Fibroblast of the conjunctiva (primary cell): ENCODE measurements around the gene SYNM.

ENCODE experiments used
- DNase-seq: peaks from one replicate; pipeline ENCODE4 v3.0.0-alpha.2; 2010; ENCODE audit warnings: low read depth

The SYNM gene

DNA sequence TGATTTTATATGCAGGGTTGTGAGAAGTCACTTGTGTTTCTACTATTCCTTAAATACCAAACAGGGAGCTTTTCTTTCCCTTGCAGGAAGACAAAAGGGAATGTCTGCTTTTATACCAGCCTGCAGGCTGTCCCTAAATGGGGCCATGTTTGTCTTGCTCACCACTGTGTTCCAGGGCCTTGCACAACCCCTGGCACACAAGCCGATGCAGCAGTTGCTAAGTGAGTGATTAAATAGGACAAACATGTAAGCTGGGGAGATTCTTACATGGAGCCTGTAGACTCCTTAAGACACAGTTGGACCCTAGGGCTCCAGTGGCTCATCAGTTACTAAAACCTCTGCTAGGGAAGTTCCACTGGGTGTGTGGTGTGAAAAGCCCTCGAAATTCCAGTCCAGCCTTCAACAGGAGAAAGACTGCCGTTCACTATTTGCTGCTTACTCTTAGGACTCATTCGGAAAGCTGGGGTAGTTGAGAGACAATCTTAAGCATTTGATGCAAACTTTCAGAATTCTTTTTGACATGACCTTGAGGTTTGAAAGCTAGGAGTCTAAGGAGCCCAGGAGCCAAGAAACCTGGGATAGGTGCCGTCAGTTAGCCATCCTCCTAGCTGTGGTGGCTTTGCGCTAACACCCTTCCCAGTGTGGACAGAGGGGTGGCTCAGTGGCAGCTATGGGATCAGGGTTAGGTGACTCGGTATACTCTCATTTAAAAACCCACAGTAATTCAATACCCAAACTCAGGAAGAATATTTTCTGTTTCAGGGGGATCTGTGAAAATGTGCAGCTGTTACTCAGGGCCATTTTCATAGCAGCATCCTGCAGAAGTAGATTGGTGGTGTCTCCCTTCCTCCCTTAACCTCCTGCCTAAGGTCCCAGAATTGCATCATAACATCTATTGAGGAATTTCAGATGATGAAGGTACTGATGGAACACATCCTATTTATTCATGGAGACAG is 39.1 kb downstream of the SYNM start:
- peak; percentile 57 for DNase-seq

DNA sequence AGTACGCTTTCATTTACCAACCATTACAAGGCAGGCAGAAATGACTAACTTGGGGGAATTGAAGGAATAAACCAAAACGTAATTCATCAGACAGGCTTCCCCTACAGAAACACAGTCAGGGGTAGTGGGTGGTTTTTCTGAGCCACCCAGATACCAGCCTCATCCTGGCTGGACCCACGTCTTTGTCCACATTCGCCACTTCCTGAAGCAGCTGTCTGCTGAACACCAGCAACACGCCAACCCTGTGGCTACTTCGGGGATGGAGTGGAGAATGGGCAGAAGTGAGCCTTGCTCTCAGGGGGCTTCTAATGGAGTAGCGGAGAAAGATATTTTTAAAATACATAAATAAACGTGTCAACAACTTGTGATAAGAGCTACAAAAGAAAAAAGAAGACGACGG is 40.1 kb downstream of the SYNM start:
- no peak for DNase-seq

DNA sequence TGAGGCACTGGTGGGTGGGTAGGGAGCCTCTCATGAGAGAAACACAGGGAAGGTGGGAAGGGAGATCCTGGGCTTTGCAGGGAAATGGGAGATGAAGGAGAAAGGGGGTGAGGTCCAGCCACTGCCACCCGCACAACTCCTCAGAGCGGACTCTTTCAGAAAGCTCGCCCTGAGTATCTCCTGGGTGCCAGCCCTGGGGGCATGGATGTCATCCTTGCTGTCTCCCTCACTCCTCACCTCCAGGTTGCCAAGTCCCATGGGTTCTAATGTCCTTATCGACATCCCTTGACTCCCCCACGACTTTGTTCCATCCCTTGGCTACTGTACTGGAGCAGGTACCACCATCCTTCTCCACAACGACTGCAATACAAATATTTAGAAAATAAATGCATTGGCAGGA is 40.9 kb downstream of the SYNM start:
- DNase-seq, result no peak

DNA sequence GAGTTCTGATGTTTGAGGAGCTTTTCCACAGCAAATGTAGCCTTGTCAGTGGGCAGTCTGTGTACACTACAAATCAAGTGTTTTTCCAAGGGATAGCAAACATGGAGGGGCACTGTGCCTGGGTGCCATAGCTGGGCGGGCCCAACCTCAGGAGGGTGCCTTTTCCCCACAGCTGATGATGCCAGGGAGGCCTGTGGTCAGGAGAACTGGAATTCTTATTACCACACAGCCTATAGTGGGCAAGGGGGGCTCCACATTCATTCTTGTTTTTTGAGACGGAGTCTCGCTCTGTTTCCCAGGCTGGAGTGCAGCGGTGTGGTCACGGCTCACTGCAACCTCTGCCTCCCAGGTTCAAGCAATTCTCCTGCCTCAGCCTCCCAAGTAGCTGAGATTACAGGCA is 41.8 kb downstream of the SYNM start:
- no peak for DNase-seq

DNA sequence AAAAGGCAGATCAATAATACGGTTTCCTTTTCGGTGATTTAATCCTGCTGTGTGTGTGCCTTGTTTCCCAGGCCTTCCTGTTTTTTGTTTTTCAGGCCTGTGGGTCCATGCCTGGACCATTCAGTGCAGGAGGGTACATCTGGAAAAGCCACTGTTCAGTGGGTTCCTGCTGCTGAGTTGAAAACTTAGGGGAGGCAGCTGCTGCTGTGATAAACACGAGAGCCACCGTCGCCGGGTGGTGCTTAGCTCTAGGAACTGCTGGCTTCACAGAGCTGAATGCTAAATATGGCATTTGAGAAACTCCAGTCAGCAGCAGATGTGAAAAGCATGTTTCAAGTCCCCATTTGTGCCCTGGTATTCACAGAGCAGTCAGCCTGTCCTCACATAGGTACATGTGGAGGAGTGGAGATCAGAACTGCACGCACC is 44.0 kb downstream of the SYNM start:
- no peak for DNase-seq

DNA sequence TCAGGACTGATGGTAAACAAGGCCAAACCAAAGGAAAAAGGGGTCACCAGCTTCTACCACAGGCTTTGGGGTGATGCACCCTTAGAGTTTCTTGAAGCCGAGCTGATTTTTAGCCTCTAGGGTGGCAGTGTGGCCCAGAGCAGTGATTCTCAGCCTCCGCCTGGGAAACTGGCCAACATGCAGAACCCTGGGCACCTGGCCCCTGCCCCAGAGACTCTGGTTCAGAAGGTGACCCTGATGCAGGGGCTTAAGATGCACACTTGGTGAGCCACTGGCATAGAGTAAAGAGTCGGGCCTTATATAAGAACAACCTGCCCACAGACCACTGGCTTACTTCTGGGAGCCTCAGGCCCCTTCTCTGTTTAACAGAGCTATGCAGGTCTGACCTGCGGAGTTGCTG is 44.5 kb downstream of the SYNM start:
- DNase-seq, result no peak

DNA sequence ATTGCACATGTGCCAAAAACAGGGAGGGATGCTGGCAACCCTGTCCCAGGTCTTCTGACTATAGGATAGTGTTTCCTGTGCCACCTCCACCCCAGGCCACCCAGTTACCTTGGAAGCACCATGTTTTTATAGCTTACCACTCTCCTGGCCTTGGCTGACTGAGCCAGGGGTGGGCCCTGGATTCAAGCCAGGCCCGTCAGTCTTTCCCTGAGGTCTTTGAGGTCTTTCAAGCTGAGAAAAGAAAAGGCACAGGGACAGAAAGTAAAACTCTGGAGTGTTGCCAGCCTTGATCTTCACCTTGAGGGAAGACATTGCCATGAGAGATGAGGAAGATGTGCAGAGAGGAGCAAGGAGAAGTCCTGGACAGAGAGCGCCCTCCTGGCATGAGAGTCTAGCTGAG is 46.3 kb downstream of the SYNM start:
- DNase-seq, result no peak

DNA sequence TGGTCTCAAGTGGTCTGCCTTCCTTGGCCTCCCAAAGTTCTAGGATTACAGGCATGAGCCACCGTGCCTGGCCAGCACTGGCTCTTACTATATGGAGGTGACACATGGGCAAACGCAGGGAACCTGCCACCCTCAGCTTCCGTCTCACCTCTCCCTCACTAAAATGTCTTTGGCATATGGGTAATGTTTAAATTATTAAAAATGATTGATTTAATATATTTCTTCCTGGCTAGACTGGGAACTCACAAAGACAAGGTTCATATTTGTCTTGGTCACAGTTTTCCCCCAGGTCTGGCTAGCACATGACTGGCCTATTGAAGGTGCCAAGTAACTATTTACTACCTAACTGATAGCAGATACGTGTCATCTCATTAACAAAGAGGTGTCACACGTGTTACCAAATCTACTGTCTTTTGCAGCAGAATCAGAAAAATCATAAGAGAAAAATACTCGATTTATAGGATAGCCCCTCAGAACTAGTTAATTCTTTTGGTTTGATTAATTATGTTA is 48.2 kb downstream of the SYNM start:
- DNase-seq, result no peak

DNA sequence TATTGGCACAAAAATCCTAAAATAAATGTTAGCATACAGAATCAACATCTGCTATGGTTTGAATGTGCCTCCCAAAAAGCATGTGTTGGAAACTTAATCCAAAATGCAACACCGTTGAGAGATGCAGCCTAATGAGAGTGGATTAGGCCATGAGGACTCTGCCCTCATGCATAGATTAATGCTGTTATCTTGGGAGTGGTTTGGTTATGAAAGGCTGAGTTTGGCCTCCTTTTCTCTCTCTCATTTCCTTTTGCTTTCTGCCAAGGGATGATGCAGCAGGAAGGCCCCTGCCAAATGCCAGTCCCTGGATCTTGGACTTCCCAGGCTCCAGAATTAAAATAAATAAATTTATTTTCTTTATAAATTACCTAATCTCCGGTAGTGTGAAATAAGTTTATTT is 49.4 kb downstream of the SYNM start:
- no peak for DNase-seq

DNA sequence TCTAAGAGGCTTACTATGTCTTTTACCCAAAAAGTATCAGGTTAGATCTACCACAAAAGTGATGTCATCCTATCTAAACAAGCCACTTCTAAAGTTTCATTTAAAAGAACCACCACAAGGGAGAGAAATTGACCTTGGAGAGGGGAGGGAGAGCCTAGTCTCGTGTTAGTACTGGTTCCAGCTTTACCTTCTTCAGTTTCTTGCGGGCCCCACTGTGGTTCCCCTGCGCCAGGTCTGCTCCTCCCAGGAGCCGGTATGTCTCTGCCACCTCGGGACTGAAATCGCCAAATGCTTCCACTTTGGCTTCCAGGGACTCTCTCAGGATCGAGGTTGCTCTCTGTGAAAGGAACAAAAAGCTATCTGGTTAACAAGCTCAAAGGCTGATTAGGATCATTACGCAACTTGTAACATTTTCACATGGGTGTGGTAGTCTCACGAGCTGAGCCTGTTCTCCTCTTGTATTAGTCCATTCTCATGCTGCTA is 51.1 kb downstream of the SYNM start:
- no peak for DNase-seq

DNA sequence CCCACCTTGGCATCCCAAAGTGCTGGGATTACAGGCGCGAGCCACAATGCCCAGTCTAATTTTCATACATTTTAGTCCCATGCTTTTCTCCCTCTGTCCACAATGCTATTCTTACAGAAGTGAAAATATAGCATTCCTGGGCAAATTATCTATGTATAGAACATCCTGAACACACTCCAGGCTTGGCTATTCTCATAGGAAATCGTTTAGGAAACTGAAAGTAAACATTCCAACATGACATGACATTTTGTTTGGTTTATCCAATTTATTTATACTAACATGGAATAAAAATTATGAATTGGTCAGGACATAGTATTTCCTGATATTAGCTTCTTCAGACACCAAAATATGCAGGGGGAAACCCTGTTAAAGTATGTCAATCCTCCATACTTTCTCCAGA is 52.6 kb downstream of the SYNM start:
- DNase-seq, result no peak

DNA sequence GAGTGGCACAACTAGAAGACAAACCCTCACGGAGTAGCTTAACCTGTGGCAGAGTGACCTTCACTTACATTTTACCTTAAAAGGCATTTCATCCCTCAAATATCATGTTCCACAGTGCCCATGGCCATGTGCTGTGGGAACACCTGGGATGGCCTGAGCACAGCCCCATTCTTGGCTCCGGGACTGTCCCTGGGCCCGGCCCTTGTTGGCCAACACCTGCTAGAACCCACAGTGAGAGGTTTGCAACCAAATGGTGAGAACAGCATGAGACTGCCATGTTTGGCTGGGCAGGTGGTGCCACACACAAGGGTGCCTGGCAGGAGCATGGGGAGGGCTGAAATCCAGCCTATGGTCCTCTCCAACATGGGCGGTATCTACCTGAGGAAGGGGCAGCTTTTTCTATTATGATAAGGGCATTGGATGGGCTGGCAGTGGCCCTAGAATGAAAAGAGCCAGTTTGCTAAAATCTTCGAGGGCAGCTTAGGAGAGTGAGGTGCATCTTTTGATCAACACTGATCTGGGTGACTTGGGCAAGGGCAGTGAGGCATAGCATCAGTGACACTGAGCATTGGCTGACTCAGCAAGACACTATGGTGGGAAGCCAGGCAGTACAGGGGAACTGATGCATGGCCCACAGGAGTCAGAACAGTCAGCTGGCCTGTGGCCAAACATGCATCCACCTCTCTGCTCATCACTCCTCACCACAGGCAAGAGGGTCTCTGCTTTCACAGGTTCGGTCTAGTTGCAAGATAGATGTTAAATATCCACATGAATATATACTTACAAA is 53.9 kb downstream of the SYNM start:
- no peak for DNase-seq

DNA sequence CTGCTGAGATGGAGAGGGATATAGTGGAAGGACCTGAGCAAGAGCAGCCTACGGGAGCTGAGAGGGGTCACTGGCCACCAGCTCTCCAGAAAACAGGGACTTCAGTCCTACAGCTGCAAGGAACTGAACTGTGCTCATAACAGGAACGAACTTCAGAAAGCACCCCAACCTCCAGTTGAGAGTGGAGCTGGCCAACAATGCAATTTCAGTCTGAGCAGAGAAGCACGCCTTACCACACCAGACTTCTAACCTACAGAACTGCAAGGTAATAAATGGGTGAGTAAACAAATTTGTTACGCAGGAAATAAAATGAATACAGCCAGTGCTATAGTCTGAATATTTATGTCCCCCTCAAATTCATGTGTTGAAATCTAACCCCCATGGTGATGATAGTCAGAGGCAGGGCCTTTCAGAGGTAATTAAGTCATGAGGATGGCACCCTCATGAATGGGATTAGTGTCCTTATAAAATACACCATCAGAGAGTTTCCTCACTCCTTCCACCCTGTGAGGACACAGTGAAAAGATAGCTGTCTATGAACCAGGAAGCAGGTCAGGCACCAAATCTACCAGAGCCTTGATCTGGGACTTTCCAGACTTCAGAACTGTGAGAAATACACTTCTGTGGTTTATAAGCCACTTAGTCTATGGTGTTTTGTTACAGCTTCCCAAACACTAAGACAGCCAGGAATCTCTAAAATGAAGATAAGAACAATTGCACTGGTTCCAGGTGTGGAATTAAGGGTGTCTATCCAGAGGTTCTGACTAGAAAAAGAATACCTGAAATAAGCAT is 58.6 kb downstream of the SYNM start:
- DNase-seq, result no peak

DNA sequence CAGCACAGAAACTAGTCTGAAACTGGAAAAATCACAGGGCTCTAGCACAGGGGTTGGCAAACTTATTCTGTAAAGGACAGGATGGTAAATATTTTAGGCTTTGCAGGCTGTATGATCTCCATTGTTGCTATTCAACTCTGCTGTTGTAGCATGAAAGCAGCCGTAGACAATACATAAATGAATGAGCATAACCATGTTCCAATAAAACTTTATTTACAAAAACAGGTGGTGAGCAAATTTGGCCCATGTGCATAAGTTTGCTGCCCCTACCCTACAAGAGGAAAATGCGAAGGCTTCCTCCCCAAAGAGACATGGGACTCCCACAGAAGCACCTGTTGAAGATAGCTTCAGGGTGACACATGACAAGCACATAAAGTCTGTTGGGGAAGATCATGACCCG is 59.2 kb downstream of the SYNM start:
- no peak for DNase-seq

DNA sequence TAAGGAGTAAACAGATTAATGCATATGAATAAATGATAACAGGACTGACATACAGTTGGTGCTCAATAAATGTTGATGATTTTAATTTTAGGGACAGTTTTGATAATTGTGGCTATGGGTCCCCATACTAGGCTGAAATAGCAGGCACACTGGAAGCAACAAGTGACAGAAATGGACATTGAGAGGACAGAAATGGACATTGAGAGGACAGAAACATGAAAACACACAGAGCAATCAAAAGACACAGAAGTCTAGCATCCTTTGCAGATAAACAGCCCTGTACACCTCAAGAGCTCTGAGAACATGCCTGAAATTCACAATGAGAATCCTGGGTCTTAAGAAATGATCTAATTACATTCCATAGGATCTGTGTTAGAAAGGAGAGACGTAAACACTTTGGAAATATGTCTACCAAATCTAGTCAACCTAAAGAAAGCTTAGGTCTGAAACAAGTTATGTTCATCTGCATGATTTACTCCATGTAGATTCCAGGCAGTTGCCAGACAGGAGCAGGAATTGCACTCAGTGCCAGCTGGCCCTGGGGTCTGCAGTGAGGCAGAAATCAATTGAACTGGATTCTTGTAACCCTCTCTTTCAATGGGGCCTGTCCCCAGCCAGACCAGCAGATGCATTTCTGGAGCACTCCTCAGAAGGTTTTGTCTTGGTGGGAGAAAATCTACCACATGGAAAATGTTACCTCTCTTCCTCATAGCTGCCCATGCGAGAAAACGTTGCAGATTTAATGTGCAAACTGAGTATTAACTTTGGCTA is 60.3 kb downstream of the SYNM start:
- no peak for DNase-seq

DNA sequence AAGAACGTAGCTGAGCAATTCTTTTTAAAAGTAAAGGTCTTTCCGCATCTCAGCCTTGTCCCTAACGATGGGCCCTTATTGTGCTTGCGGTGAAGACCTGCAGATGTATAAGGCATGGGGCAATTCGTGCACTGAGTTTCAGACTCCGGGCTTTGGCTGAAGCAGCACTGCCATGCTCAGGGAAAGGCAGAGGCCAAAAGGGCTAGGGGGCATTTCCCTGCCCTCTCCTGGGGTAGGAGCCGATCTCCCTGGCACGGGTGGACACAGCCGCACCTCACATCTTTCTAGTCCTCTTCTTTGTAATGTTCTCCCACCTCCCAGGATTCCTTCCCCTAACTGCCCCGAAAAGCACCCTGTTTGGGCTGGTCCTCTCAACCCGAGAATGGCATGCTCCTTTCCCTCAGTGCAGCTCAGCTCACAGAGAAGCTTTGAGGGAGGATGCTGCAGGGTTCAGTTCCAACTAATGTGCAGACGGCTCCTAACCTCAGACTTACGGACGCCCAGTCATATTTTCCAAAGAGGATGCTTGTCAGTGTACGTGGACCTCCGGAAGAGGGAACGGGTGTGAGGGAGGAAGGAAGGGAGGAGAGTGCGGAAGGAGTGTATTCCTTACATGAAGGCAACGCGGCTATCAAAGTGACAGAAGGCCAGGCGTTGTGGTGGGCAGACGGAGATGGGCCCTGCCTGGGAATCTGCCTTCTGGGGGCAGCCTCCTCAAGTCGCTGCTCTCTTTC is 61.2 kb downstream of the SYNM start:
- no peak for DNase-seq

DNA sequence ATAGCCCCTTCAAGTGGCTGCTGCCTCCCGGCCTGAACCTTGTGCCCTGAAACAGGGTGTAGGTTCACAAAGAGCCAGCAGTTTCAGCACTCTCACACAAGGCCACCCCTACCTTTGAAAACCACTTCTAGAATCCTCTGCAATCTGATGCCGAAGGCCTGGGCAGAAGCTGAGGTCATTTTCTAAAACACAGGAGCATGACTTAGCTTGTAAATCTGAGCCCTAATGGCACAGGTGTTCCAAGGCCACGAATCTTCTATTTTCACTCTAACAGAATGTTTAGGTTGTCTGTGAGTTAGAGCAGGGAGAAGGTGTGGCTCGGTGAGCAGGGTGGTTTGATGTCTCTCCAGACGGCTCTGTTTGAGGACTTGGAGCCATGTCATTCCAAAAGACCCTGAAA is 62.3 kb downstream of the SYNM start:
- DNase-seq, result no peak

DNA sequence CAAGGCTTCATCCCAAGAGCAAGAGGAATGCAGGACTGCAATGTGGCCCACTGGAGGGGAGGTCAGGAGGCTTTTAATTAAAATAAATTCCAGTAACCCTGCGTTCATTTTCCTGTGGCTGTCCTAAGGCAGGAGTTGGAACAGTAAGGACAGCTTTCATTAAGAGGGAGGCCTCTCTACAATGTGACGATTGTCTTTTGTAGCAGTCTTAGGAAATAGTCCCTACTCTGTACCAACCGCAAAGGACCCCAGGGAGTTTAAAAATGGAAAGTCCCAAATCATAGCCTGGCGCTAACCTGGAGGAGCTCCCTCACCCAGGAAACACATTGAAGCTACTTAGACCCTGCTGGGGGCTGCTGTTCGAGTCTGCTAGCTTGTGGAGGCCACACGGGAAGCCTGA is 62.8 kb downstream of the SYNM start:
- DNase-seq, result no peak

DNA sequence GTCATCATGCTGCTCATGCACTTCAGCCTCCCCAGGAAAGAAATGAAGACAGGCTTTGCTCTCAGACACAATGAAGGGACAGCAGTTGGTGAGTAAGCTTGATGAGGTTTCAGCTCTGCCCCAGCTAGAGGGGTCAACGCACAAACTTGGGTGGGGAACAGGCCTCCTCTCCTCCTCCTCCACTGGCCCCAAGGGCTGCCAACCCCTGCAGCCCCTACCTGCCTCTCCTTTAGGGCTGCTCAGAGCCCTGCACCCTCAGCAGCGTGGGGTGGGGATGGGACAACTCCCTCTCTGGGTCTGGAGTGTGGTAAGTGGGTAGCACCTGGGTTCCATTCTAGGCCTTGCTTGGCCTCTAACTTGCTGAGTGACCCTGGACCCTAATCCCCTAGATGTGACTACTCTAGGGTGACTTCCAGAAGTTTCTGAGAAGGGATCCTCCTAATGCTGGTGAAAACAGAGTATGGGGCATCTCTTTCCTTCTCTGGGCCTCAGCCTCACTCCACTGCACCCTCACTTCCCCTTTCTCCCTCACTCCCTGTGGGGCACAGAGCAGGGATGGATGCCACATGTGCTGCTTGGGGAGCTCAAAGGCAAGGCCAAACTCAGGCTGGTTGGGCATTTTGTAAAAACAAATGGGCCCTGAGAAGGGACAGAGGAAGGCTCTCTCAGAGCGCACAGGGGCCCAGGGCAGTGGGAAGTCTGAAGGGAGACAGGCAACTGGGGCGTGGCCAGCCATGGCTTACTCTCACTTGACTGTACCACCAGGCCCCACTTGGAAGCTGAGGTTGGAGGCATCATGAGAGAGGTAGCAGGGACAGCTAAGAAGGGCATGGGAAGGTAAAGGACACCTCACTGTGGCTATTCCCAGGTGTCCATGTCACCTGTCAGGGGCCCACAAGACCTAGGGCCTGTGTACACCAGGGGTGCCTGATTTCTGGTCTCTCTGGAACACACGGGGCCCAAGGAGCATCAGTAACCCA is 64.0 kb downstream of the SYNM start:
- DNase-seq, result no peak
